Measurements from ENCODE around the gene CALML3.

DNA sequence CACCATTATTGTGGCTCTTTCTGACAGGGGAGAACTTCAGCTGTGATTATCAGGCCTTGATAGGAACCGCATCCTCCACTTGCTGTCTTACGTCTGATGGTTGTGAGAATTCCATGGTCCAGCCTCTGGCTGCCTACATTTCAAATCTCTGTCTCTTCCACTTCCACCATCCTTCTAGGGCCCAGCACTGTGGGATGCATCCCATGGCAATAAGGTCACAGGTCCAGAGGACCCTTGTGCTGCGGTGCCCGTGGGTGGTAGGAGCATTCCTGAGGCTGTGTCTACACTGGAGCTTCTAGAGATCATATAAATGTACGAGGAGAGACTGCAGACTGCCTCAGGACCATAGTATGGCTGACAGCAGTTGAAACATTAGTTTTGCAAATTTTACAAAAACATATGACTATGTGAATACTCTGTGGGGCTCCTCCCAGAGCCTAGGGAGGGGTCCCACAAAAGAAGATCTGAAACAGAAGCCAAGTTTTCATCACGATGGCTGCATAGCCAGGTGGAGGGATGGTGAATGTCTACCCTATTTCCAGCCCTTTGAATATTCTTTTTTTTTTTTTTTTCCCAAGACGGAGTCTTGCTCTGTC lies 11.8 kb downstream of the CALML3 start:
- TF ChIP-seq, protein P1, sequence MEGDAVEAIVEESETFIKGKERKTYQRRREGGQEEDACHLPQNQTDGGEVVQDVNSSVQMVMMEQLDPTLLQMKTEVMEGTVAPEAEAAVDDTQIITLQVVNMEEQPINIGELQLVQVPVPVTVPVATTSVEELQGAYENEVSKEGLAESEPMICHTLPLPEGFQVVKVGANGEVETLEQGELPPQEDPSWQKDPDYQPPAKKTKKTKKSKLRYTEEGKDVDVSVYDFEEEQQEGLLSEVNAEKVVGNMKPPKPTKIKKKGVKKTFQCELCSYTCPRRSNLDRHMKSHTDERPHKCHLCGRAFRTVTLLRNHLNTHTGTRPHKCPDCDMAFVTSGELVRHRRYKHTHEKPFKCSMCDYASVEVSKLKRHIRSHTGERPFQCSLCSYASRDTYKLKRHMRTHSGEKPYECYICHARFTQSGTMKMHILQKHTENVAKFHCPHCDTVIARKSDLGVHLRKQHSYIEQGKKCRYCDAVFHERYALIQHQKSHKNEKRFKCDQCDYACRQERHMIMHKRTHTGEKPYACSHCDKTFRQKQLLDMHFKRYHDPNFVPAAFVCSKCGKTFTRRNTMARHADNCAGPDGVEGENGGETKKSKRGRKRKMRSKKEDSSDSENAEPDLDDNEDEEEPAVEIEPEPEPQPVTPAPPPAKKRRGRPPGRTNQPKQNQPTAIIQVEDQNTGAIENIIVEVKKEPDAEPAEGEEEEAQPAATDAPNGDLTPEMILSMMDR (IDR thresholded peaks at IDR 0.05): no peak
- no peak for TF ChIP-seq POLR2A (IDR thresholded peaks at IDR 0.05)
